Raji (cell line): ENCODE results near the gene DCUN1D4.

Source experiments
- POLR2A ChIP-seq: IDR thresholded peaks from 2 replicates; pipeline ENCODE4 v1.6.1; 2011; ENCODE audit warnings: low read depth, low read length, control low read depth; ENCODE audit not compliant: insufficient read depth

The DCUN1D4 gene

GRCh38 chr4:51842554-51843308 lies at the start of gene DCUN1D4:
DCUN1D4 (plus strand) TSS chr4:51843153; CDS start chr4:51843243, 90 bp downstream.
- peak; percentile 64 for TF ChIP-seq POLR2A

- TF ChIP-seq POLR2A = no peak
Measured at GRCh38 chr4:51820443-51821234, 22.3 kb upstream of the DCUN1D4 start.

- TF ChIP-seq POLR2A = no peak
Measured at GRCh38 chr4:51825341-51825740, 17.6 kb upstream of the DCUN1D4 start.

- TF ChIP-seq POLR2A = no peak
Measured at GRCh38 chr4:51830156-51830720, 12.7 kb upstream of the DCUN1D4 start.

DNA sequence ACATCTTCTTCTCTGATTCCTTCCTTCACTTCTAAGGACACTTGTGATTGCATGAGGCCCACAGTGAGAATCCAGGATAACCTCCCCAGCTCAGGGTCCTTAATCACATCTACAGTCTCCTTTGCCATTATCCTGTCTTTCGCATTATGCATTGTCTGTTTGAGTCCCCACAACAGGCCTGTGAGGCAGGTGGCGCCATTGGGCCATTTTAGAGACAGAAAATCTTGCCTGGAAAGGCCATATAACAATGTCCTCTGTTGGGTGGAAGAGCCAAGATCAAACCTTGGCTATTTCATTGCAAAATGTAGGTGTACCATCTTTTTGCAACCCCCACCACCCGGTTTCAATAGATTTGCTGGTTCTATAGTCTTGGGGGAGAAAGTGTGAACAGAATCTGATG lies 11.8 kb upstream of the DCUN1D4 start:
- no peak for TF ChIP-seq POLR2A

DNA sequence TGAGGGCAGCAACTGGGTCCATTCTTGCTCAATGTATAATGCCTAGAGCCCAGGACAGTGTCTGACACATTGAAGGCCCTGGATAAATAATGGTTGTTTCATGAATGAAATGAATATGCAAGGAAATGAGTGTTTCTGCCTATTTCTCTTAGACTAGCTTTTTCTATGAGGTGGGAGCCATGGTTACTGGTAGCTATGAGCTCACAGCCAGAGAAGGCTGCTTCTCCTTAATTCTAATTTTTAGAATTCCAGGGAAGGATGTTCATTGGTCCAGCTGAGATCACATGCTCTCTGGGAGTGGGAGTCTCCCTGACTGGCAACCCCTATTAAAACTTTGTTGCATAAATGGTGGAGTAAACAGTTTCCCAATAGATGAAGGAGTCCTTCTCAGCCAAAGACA lies 9.7 kb upstream of the DCUN1D4 start:
- TF ChIP-seq POLR2A = no peak

DNA sequence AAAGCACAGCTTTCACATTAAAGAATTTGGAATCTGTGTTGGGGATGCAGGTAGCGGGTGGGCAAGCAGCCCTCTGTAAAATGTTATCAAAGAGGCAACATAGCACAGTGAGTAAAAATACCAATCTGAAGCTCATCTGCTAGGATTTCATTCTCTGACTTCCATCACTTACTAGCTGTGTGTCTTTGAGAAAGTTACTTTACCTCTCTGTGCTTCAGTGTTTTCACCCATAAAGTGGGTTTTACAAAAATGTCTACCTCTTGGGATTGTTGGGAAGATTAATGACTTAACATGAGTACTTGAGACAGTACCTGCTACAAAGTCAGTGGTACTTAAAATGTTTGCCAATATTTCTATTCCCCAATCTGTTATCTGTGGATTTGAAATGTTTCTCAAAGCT lies 7.9 kb upstream of the DCUN1D4 start:
- TF ChIP-seq POLR2A = no peak

DNA sequence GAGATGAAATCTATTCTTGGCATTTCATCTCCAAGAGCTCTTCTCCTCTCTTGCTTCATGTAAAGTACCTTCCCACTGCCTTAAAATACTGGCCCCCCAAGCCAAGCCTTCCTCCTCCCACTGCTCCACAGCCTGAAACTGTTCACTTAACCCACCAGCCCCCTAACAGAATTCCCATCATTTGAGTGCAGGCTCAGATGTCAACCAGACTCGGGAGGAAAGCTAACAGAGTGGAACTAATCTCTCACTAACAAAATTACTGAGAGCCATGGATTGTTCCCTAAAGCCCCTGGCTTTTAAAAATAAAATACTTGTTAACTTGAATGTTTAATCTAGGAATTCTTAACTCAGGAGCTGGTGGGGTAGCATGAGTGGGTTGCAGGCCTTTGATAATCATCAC lies 7.1 kb upstream of the DCUN1D4 start:
- no peak for TF ChIP-seq POLR2A

DNA sequence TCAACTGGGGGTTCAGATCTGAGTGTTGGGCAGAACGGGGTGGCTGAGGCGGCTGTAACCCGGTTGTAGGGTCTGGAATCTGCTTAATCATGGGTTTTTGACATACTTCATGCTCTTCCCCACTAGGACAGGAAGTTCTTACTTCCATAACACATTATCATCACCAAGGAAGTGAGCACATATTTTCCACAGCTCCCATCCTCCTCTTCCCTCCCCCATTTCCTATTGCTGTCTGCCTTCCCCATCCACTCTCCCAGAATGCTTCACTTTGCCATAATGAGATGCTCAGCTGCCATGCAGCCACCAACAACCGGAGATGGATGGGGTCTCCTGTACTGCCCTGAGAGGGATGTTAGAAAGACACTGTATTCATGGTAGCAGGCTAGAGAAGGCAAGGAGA lies 6.4 kb upstream of the DCUN1D4 start:
- TF ChIP-seq POLR2A = no peak

DNA sequence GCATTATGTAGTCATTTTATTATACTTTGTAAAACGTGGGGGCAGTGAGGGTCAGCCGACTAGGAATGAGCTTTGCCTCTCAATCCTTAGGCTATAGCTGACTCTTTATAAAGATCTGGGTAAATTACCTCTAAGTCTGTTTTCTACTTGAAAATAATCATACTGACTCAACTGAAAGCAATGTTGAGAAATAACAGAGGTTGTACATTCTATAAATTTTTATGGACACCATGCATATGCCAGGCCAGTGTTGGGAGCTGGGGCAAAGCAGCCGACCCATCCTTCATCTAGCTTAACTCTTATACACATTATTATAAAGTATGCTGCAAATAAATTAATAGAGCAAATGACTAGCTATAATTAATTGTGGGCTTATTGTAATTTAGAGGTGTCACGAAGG lies 2.2 kb upstream of the DCUN1D4 start:
- no peak for TF ChIP-seq POLR2A

GRCh38 chr4:51842167-51842553 lies 793 bp upstream of the DCUN1D4 start:
- no peak for TF ChIP-seq POLR2A

DNA sequence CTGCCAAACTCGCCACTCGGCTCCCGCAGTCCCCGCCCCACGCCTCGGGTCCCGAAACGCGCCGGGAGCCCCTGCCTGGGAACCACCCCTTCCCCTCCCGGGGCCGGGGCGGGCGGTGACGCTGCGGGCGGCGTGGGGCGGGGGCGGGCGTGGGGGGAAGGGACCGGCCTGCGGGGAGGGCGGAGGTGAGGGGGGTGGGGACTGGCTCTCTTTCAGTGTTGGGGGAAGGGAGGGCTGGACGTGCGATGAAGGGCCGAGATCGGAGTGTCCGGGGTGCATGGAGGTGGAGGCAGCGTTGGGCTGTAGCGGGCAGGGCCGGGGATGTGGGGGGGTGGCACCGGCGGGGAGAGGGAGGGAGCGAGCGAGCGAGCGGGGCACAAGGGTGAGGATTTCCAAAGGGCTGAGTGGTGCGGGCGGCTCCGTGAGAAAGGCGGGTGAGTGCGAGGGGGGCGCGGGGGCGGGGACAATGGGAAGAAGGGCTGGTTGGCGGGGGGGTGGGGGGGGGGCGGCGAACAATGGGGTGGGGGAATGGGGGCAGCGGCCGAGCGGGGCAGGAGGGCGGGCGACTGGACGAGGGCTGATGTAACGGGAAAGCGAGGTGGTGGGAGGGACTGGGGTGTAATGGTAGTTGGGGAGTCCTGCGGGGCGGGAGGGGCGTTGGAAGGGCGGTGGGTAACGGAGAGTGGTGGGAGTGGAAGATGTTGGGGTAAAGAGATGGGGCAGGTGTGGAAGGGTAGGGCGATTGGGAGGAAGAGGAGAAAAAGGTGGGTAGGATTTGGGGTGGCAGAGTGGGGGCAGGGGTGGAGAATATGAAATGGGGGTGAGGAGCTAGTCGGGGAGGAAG lies 578 bp downstream of the DCUN1D4 start:
- no peak for TF ChIP-seq POLR2A

- no peak for TF ChIP-seq POLR2A
Measured at GRCh38 chr4:51844153-51845054, 1.5 kb downstream of the DCUN1D4 start.

GRCh38 chr4:51845055-51845426 lies 2.1 kb downstream of the DCUN1D4 start:
- TF ChIP-seq POLR2A = no peak
